GM21786 (cell line): ENCODE measurements around the gene SIX1.

Source experiments
- ATAC-seq: cut with Tn5 transposase; IDR thresholded peaks from one replicate; pipeline ENCODE4 v1.9.1; 2021; ENCODE audit not compliant: unreplicated experiment

The SIX1 gene

DNA sequence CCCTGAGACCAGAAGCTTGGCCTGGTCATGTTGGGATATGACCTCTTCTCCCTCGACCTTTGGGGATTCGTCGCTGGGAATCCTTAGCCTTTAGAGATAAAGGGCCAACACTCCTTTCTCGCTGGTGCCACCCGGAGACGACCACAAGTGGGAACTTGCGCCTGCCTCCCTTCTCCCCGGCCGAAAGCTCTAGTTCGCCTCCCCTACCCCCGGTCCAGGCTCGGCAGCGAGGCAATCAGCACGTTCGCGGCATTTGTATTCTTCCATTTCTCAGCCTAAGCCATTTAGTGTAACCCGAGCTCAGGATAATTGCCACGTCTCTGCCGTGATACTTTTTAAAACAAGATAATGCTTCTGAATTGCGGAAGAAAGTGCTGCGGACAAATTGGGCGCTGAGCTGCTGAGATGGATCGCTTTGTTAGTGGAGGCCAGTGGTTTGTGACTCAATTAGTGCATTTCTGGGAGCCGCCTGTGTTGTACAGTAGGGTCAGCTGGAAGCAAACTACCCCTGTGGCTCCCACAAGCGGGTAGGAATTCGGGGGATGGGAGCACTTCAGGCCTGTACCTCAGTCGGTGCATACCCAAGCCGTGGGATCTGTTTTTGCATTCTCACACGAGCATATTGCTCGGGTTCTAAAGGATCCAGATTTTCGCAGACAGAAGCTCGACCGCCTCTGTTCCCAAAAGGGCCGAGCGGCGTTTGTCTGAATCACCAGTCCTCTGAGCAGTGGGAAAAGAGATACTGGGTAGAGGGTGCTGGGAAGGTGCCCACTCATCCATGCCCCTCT, 6.8 kb upstream of the SIX1 start:
- ATAC-seq = no peak

DNA sequence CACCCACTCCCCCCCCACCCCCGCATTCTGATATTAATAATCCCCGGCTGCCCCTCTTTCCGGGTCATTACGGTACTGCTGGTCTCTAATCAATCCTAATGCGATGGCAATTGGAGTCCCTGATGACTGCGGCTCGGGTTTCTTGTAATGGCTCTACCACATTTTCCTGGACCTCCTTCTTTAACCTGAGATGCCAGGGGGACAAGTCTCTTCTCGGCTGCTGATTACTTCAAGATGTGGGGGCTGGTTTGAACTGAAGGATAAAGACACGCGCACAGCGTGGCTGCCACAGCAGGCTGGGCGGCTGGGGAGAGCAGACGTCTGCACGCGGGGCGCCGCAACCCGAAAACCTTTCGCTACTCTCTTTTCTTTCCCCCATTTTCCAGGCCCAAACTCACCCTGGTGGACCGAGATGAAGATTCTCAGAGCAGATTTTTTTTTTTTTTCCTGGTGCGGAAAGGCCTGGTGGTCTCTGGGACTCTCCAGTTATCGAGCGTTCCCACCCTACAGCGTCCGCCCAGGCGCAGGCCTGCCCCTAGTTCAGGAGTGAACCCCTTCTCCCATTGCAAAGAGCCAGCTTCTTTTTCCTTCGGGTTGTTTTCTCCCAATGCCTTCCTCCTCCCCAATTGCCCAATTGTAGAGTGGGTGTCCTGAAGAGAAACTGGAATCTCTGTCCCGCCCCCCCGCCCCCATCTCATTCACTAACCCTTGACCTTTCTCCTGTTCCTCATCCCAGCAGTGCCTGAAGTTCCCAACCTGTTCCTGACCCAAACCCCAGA, 6.0 kb upstream of the SIX1 start:
- no peak for ATAC-seq

DNA sequence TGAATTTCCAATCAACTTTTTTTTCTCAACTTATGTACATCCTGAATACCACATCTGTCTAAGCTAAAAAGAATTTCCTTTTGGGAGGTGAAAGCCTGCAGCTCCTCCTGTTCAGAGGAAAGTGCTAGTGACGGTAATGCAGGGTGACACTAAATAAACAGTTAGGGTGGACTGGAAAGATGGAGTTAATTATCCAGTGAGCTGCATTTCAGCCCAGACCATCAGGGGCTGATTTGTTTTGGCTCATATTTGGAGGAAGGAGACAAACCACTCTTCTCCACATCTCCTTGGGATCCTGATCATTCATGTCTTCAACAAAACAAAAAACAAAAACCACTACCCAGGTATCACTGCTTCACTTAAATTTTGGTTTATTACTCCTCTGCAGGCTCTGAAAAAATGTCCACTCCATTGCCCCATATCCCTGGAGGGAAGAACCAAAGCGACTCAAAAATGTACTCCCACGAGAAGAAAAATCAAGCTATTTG, 5.1 kb upstream of the SIX1 start:
- ATAC-seq = no peak

DNA sequence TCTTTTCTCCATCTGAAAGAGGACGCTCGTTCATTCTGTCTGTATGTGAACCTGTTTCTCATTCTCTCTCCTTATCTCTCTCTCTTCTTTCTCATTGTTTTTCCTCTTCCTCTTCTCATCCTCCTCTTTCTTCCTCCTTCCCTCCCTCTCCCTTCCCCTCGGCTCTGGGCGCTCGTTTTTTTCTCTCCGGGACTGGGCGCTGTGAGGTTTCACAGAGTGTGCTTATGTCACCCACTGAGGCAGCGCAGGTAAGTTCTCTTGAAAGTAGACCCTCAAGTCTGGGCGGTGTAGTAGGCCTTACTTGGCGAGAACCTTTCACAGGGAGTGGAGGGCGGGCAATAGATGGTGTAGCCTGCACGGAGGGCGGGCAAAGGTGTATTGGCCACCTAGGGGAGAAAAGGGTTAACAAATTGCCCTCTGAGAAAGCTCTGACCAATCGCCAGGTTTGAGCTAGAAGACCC, 4.5 kb upstream of the SIX1 start:
- no peak for ATAC-seq

DNA sequence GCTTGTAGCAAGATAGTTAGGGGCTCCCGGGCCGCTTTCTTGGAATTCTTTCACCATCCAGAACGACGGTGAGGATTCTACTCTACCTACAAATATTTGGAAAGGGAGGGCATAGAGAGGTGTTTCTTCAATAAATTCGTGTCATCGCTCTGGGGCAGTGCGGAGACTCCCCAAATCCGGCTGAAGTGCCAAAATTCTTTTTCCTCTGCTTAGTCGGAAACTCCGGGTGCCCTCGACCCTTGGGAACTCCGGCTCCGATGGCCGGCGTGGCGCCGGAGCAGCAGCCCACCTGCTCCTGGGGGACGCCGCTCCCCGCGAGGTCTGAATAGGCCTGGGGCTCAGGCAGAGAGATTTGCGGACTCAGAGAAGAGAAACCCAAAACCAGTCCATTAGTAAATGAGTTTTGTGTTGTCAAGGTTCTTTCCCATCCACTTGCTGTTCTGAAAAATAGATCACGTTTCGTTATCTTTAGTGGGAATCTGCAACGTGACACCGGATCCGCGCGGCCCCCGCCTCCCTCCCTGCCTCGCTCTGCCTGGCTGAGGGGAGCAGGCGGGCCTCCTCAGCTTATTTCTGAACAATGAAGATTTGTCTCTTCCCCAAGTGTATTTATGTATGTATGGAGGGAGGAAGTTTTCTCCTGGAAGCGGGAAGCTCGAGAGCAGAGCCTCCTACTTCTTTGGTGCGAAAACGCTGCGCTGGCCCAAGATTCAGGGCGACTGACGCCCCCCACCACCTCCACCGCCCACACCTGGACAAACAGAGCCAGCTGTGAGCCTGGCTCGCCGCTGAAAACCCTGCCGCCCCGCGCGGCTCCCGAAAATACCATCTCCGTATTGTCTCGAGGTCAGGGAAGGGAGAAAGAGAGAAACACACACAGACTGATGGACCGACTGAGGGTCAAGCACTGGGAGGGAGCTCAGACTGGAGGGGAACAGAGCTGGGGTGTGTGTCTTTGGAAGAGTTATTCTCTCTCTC, 3.7 kb upstream of the SIX1 start:
- no peak for ATAC-seq

DNA sequence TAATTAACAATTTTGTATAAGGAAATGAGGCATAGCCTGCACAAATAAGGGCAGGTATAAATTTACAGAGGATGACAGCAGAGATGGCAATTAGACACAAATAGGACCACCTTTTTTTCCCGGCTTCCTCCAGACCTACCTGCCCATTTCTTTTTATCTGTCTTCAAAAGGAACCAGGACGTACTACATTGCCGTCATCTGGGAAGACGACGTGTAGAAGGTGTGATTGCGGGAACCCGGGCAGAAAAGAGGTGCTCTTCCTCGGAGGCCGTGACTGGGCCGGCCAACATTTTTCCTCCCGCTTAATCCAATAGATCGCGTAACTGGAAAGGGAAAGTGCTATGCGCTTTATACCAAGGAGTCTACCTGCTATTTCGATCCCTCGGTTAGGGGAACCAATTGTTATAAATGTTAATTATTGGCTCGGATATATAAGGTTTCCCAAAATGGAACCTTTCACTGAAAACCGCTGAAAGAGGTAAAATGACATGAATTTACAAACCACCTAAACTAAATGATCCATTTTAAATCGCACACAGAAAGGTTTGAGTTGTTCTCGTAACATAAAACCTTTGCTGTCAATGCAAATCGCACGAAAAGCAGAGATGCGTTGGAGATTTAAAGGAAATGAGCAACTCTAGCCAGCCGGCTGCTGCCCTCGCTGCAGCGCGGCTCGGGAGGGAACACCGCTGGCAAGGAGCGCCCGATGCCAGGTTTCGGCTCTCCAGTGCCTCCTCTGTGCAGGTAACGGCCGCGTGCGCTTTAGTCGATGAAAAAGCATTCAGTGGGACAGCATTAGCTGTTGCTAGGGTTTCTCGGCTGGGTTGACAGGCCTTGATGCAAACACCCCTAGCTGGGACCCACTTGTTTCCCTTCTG, 2.8 kb upstream of the SIX1 start:
- no peak for ATAC-seq

DNA sequence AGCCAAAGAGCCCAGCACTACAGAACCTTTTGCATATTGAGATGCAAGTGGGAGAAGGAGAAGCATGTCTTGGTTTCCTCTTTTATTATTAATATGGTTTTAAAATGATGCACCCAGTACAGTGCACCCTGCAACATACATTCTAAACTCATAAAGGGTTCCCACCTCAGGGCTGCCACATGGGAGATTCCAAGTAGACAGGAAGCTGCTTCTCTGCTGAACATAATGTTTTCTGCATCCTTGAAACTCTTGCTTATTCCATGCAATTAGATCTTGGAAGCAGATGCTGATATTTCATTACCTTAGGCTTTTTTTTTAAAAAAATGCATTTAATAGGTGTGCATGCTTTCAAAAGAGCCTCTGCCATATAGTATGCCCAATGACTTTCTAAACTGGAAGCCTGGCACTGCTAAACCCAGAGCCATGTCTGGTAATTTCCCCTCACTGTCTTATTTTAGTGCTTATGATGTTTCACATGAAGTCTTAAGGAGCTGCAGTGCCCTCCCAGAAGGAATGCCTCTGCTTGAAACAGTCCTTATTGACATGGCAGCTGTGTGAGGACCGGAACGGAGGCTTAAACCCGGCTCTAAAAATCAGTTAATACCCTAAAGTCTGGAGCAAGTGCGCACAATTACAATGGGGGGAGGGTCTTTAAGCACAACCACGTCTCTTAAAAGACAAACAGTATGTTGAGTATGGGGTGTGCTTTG, 2.0 kb upstream of the SIX1 start:
- ATAC-seq = no peak

DNA sequence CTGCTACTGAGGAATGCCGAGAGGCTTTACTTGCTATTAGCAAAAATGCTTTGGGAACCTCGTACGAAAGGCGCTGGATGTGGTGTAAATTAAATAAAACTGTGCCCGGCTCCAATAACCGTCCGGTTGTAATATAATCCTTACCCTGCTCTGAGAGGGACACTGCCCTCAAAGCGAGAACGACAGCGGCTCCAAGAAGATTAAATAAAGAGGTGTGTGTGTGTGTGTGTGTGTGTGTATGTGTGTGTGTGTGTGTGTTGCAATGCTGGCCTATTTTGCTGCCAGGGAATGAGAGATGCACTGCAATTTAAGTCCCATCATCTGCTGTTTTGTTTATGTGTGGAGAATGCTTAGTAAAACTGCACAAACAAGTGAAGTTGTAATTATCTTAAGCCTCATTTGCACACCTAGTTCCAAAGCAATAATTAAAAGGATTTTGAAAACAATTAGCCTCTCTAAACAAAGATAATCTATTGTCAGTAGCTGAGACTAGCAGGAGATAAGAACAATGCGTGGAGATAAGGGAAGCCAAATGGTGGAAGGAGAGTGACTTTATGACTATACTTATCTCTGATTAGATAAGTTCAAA, 1.2 kb upstream of the SIX1 start:
- no peak for ATAC-seq

DNA sequence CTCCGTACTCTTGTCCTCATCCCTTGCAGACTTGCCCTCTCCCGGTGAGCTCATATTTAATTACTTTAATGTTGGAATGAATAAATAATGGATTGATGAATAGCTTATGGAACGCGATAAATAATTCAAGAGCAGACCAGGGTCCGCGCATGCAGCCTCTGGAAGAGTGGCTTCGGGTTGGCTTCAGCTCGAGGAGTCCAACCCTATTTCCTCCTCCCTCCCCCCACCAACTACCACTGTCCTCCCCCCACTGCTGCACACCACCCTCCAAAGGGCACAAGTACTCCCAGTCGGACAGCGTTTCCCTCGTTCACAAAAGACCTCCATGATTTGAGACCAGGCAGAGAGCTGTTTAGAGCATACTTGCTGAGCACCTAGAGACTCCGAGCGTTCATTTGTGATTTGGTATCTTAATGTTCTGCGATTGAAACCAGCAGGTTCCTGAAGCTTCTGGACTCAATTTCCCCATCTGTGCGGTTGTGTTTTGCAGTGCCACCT, 647 bp upstream of the SIX1 start:
- no peak for ATAC-seq

DNA sequence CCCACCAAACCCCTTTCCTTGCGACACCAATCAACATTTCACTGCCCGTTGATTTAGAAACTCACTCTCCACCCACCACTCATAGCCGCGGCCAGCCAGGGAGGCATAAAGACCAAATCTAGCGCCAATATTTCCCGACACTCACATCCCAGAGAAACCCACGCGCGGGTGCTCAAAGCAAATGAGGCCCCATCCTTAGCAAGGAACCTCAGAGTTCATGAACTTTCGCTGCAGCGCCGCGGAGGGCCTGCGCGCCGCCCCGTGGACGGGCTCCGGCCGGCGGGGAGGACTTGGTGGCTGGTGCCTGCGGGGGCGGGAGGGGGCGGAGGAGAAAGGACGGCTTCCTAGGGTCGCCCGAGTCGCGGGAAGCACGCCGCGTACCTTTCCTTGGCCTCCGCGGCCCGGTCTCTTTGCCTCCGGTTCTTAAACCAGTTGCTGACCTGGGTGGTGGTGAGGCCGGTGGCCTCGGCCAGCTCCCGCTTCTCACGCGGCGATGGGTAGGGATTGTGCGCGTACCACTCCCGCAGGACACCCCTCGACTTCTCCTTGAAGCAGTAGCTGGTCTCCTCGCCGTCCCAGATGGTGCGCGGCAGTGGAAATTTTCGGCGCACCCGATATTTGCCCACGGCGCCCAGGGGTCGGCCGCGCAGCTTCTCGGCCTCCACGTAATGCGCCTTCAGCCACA, 886 bp downstream of the SIX1 start:
- no peak for ATAC-seq

DNA sequence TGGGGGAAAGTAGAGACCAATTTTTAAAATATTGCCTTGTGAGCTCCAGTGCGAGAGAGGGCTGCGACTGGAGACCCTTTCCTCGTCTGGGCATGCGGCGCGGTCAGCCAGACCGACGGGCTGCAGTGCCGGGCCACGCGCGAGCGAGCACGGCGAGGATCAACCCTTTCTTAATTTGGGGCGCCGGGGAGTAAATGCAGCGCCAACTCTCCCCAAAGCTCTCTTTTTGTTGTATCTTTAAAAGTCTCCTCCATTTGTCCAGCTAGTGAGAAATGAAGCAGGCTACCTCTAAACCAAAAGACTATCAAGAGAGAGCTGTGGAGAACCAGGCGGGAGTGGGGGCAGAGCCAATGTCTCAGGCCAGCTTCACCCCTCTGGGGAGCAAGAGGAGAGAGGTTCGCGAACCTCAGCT, 1.4 kb downstream of the SIX1 start:
- no peak for ATAC-seq

DNA sequence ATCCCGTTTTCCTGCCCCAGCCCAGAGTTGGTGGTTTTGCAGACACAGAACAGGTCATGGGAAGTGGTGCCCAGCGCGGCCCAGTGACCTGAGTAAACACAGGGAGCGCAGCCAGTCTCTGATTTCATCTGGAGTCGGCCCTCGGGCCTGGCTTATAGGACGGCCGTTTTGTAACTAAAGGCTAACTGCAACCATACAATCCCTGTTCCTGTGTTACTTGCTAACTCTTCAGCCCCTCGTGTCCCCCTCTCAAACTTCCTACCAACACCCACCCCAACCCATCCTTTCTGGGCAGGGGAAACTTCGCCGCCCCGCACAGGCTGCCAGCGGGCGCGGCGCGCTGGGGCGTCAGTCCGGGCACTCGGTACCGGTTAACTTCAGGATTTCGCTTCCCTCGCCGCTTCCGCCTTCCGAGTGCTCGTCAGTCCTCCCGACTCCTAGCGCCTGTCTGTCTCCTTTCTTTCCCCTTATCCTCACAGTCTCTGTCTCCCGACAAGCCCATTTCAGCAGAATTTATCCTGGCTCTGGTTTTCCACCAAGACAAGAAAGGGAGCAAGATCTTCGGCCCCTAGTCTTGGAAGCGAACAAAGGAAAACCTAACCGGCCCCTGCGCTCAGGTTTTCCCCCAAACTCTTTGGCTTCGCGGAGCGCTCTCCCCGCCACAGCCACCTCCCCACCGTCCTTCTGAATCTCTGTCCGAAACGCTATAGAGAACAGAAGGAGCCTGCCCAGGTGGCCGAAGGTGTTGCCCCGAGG, 2.0 kb downstream of the SIX1 start:
- ATAC-seq = no peak

DNA sequence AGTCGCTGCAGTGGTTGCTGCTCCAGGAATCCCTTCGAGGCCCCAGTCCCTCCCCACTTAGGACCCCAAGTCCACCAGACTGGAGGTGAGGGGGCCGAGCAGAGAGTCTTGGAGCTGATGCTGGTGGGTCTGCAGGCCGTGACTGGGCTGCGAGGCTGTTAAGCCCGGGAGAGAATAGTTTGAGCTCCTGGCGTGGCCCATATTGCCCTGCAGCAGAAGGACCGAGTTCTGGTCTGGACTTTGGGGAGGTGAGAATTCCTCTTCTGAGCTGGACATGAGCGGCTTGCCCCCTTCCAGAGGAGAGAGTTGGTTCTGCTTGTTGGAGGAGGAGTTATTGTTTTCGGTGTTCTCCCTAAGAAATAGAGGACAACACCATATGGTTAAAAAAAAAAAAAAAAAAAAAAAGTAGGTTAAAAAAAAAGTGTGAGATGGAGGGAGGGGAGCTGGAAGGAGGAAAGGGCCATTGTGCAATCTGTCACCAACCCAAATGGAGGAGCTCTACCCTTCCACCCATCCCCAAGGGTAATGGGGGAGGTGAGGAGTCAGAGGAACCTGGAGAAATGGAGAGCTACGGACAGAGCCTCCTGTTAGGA, 3.0 kb downstream of the SIX1 start:
- ATAC-seq = no peak

DNA sequence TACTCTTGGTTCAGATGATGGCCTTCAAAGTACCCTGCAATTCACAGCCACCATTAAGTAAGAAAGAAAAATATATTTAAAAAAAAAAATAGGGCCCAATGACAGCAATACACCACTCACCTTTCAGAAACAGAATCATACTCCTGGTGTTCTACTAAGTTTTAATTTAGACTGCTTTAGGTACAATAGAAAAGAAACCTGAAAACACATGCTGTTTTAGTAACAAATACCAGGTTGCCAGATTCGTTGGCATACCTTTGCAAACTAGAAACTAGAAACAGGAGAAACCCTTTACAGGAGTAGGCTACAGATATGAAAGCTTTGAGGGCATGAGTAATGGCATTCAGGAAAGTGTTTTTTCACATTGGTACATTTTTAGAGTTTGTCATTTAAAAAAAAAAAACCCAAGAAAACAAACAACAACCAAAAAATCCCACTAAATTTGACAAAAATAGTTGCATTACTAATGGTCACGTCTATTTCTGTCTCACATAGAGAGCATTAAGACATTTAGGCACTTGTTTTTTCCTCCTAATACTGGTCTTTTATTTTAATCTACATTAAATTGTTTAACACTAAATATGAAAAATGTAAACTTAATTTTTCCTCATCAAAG, 4.0 kb downstream of the SIX1 start:
- ATAC-seq = no peak

DNA sequence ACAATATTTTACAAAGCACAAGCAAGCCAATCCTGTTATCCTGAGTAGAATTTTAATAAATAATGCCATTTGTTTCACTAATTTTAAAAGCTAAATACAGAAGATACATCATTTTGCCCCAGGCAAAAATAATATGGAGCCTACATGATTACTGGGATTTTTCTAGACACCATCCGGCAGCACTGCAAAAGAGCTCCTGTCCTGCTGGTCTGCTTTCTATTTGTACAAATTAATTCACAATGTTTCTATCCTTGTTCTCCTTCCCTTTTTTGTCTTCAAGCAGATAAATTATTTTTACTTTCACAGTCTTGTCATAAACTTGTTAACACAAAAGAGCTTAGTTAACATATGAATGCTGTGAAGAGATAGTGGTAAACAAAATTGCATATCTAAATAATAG, 4.6 kb downstream of the SIX1 start:
- ATAC-seq = no peak

DNA sequence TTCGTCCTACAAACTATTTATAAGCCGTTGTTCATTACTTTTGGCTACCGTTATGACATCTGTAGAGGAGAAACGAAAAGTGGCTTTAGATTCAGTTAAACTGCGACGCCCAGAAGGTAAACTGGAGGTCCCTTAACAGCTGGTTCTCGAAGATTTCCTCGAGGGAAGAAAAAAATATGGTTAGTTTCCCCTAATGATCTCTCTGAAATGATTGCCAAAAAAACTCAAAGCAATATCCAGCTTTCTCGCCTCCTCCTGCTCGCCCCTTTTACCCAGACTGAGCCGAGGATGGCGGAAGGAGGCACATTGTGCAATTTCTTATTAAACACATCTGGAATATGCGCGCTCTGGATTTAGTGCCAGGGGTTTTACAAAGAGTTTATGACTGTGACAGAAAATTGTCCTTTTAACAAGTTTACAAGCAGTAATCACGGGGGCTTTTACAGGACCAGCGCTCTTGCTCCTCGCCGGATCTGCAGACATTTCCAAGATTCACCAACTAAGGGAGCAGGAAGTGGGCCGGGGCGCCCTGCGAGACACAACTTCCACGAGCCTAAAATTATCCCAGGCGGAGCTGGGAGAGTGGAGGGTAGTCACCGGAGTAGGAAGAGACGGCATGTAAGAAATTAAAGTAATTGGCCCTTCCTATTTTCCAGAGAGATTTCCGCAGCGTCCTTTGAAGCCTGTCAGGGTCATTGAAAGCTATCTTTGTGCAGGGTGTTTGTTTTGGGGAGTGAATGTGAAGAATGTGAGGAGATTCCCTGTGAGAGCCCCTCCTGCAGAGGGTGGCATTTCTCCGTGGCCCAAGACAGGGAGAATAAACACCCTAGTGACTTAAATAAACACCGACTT, 5.6 kb downstream of the SIX1 start:
- ATAC-seq = no peak
